ENCODE results near the gene LYSMD3.
"Not testable (repeated sequence)": the region's sequence is repeated elsewhere in the genome, so short reads cannot be mapped to it uniquely, and the experiment has no call there.

LYSMD3 gene

GRCh38 chr5:90529194-90529938 is at the start of gene LYSMD3:
LYSMD3 (minus strand) TSS chr5:90529584; CDS start chr5:90525289, 4,295 bp downstream.
- peaks cover 16% of the 10 kb centered on the region for H3K36me3 ChIP-seq (ENCODE audit: insufficient read depth, low read length)
- peaks cover 33% of the 10 kb centered on the region for H3K4me1 ChIP-seq (ENCODE audit: insufficient read depth, low read length, severe bottlenecking)
- peaks cover 24% of the 10 kb centered on the region for H3K79me2 ChIP-seq (ENCODE audit: insufficient read depth, low read length)
- H3K4me2 ChIP-seq (ENCODE audit: low read length) = peak within 1 kb of the TSS; percentile 92
- peak within 1 kb of the TSS; percentile 81 for H3K9ac ChIP-seq (ENCODE audit: low read length)
- H3K27ac ChIP-seq (ENCODE audit: low read depth, low read length, poor library complexity, severe bottlenecking) = peak within 1 kb of the TSS; percentile 38
- H3K27me3 ChIP-seq (ENCODE audit: insufficient read depth, low read length) = no peaks in the 10 kb centered on the region
- H3K9me2 ChIP-seq (ENCODE audit: low read depth, low read length) = no peaks in the 10 kb centered on the region
- no peak for TF ChIP-seq CTCF (IDR thresholded peaks at IDR 0.05; ENCODE audit: low read length)
- TF ChIP-seq EZH2 (IDR thresholded peaks at IDR 0.05; ENCODE audit: borderline replicate concordance, low read length) = no peak
- no peaks in the 10 kb centered on the region for H3F3A ChIP-seq (ENCODE audit: insufficient read depth, low read length)
- peak within 1 kb of the TSS; percentile 88 for H3K4me3 ChIP-seq (ENCODE audit: low read depth, low read length, poor library complexity, severe bottlenecking)
- no peaks in the 10 kb centered on the region for H4K20me1 ChIP-seq (ENCODE audit: insufficient read depth, low read length)
- H2AFZ ChIP-seq (ENCODE audit: low read length) = peak within 1 kb of the TSS; percentile 73
- H3K9me3 ChIP-seq (ENCODE audit: low read length) = no peaks in the 10 kb centered on the region

GRCh38 chr5:90576566-90576965 is 47.2 kb upstream of the LYSMD3 start:
- H3F3A ChIP-seq (ENCODE audit: insufficient read depth, low read length); H3K27me3 ChIP-seq (ENCODE audit: insufficient read depth, low read length); H3K9ac ChIP-seq (ENCODE audit: low read length); H3K4me2 ChIP-seq (ENCODE audit: low read length); H3K4me1 ChIP-seq (ENCODE audit: insufficient read depth, low read length, severe bottlenecking); H3K79me2 ChIP-seq (ENCODE audit: insufficient read depth, low read length); H3K4me3 ChIP-seq (ENCODE audit: low read depth, low read length, poor library complexity, severe bottlenecking); H4K20me1 ChIP-seq (ENCODE audit: insufficient read depth, low read length); H3K9me3 ChIP-seq (ENCODE audit: low read length); H3K36me3 ChIP-seq (ENCODE audit: insufficient read depth, low read length); H2AFZ ChIP-seq (ENCODE audit: low read length); H3K9me2 ChIP-seq (ENCODE audit: low read depth, low read length); H3K27ac ChIP-seq (ENCODE audit: low read depth, low read length, poor library complexity, severe bottlenecking): not testable (repeated sequence)

GRCh38 chr5:90575712-90576111 is 46.3 kb upstream of the LYSMD3 start:
- Histone ChIP-seq H2AFZ (ENCODE audit: low read length) (no peak overlapping the region), H3K79me2 (ENCODE audit: insufficient read depth, low read length) (no peaks in the 10 kb centered on the region), H3K36me3 (ENCODE audit: insufficient read depth, low read length) (no peaks in the 10 kb centered on the region), H3K9me3 (ENCODE audit: low read length) (no peaks in the 10 kb centered on the region), H4K20me1 (ENCODE audit: insufficient read depth, low read length) (no peaks in the 10 kb centered on the region), H3K9me2 (ENCODE audit: low read depth, low read length) (no peaks in the 10 kb centered on the region), H3K4me1 (ENCODE audit: insufficient read depth, low read length, severe bottlenecking) (no peaks in the 10 kb centered on the region), H3K27ac (ENCODE audit: low read depth, low read length, poor library complexity, severe bottlenecking) (no peak overlapping the region), H3K4me3 (ENCODE audit: low read depth, low read length, poor library complexity, severe bottlenecking) (no peak overlapping the region), H3K9ac (ENCODE audit: low read length) (no peak overlapping the region), H3K27me3 (ENCODE audit: insufficient read depth, low read length) (no peaks in the 10 kb centered on the region), H3F3A (ENCODE audit: insufficient read depth, low read length) (no peaks in the 10 kb centered on the region), H3K4me2 (ENCODE audit: low read length) (no peak overlapping the region)
- TF ChIP-seq CTCF (IDR thresholded peaks at IDR 0.05; ENCODE audit: low read length) (no peak), EZH2 (IDR thresholded peaks at IDR 0.05; ENCODE audit: borderline replicate concordance, low read length) (no peak)
